HCT116 (cell line): ENCODE results near the gene SRA1. TPM values are rescaled to one million over a fixed set of nuclear protein-coding genes. Genes with fewer than 3 reads are reported as not detected.
A peak's percentile ranks its signal among the peaks of the same experiment; 100 is the strongest.

Experiments
- ATAC-seq: fragments of 200-7000 bp; cut with Tn5 transposase; 2 replicates; pipeline ENCODE4 v1.9.1; 2020; ENCODE audit warnings: mild to moderate bottlenecking, moderate library complexity
- BruUV-seq: library from RNA; stranded (reverse); fragments of 400-500 nt; replicated peaks from 2 replicates; lab custom pipeline; 2021; lab: Mats Ljungman, UMichigan
- CTCF ChIA-PET: fragments of 300-600 bp; sonication (Branson Sonifier 250); formaldehyde crosslinking; loops from one replicate; lab custom pipeline; 2021; ENCODE audit warnings: antibody characterized with exemption; lab: Charles Lee
- POLR2A ChIA-PET: fragments of 300-600, 350-600 bp; sonication (Branson Sonifier 250); formaldehyde crosslinking; loops from one replicate; lab custom pipeline; 2021; ENCODE audit warnings: antibody characterized with exemption; lab: Charles Lee
- RAD21 ChIA-PET, 2 experiments: fragments of 300-600 bp; sonication (Branson Sonifier 250); formaldehyde crosslinking; loops; one replicate each; lab custom pipeline; 2023; ENCODE audit warnings: low total read pairs in 2 of 2; ENCODE audit not compliant: uncharacterized antibody in 2 of 2, unreplicated experiment in 2 of 2, low non-redundant PET in 1 of 2; lab: Charles Lee
- DNase-seq: peaks from one replicate; pipeline ENCODE4 v3.0.0-alpha.2; 2010; ENCODE audit warnings: low read depth, low spot score
- H2AFZ ChIP-seq: fragments of 200-600 bp; shearing (Covaris generic), sonication (generic); 2 replicates; pipeline ENCODE4 v1.6.1; 2017; ENCODE audit warnings: low read depth, mixed run types, mixed read lengths, antibody characterized with exemption, low read length; ENCODE audit not compliant: poor library complexity, severe bottlenecking
- H3K27ac ChIP-seq: 2 replicates; pipeline ENCODE4 v1.5.1; 2012; ENCODE audit warnings: low read depth, low read length
- H3K27me3 ChIP-seq: fragments of 200-600 bp; sonication (generic); 2 replicates; pipeline ENCODE4 v1.6.1; 2016; ENCODE audit warnings: mixed run types, low read length, mixed read lengths; ENCODE audit not compliant: insufficient read depth
- H3K36me3 ChIP-seq, 2 experiments: fragments of 200-500 bp in 1 of 2; fragments of 200-600 bp in 1 of 2; sonication (Bioruptor generic) in 1 of 2; sonication (generic) in 1 of 2; 2 replicates each; pipeline versions ENCODE4 v1.5.1 to v1.6.1; 2014 to 2016; ENCODE audit warnings: low read length in 2 of 2, inconsistent platforms in 1 of 2, mixed read lengths in 1 of 2, mixed run types in 1 of 2; ENCODE audit not compliant: insufficient read depth in 2 of 2, control insufficient read depth in 1 of 2
- H3K4me1 ChIP-seq, 2 experiments: fragments of 200-600 bp in 1 of 2; sonication (generic) in 1 of 2; 2 replicates each; pipeline versions ENCODE4 v1.5.1 to v1.6.1; 2012 to 2017; ENCODE audit warnings: low read length in 2 of 2, inconsistent platforms in 1 of 2, mild to moderate bottlenecking in 1 of 2, mixed read lengths in 1 of 2, mixed run types in 1 of 2, moderate library complexity in 1 of 2; ENCODE audit not compliant: insufficient read depth in 2 of 2, control insufficient read depth in 1 of 2
- H3K4me2 ChIP-seq: fragments of 200-600 bp; sonication (generic); 2 replicates; pipeline ENCODE4 v1.6.1; 2017; ENCODE audit warnings: mixed run types, low read length, mixed read lengths
- H3K4me3 ChIP-seq, 2 experiments: fragments of 200-600 bp in 1 of 2; sonication (generic) in 1 of 2; replicated peaks in 1 of 2; 2 replicates each; pipeline ENCODE4 v1.5.1; 2011 to 2016; ENCODE audit warnings: low read length in 2 of 2, control low read depth in 1 of 2, low read depth in 1 of 2, mild to moderate bottlenecking in 1 of 2, mixed read lengths in 1 of 2, mixed run types in 1 of 2
- H3K79me2 ChIP-seq: fragments of 200-600 bp; sonication (generic); 2 replicates; pipeline ENCODE4 v1.6.1; 2017; ENCODE audit warnings: mild to moderate bottlenecking, mixed run types, low read length, moderate library complexity, mixed read lengths; ENCODE audit not compliant: insufficient read depth
- H3K9ac ChIP-seq: fragments of 200-600 bp; sonication (generic); 2 replicates; pipeline ENCODE4 v1.6.1; 2016; ENCODE audit warnings: low read length, mixed read lengths
- H3K9me2 ChIP-seq: fragments of 200-600 bp; sonication (generic), shearing (Covaris generic); 2 replicates; pipeline ENCODE4 v1.6.1; 2017; ENCODE audit warnings: mixed run types, mild to moderate bottlenecking, moderate library complexity; ENCODE audit not compliant: insufficient read depth
- H3K9me3 ChIP-seq, 2 experiments: fragments of 200-500 bp in 1 of 2; fragments of 200-600 bp in 1 of 2; sonication (Bioruptor generic) in 1 of 2; sonication (generic) in 1 of 2; 2 replicates each; pipeline ENCODE4 v1.6.1; 2014 to 2017; ENCODE audit warnings: low read length in 2 of 2, mixed read lengths in 2 of 2, inconsistent platforms in 1 of 2, low read depth in 1 of 2, mild to moderate bottlenecking in 1 of 2, mixed run types in 1 of 2, moderate library complexity in 1 of 2; ENCODE audit not compliant: control insufficient read depth in 1 of 2, insufficient read depth in 1 of 2
- H4K20me1 ChIP-seq: fragments of 200-600 bp; sonication (generic), shearing (Covaris generic); 2 replicates; pipeline ENCODE4 v1.6.1; 2017; ENCODE audit warnings: mixed run types, mild to moderate bottlenecking, moderate library complexity; ENCODE audit not compliant: insufficient read depth
- ATF3 ChIP-seq: IDR thresholded peaks from 2 replicates; pipeline ENCODE4 v1.6.1; 2012
- CEBPB ChIP-seq: IDR thresholded peaks from 2 replicates; pipeline ENCODE4 v1.6.1; 2012; ENCODE audit warnings: low read depth
- CTCF ChIP-seq, 3 experiments: fragments of 200-600 bp in 1 of 3; sonication (generic) in 1 of 3; IDR thresholded peaks in 2 of 3; conservative IDR thresholded peaks in 1 of 3; 2 replicates each; pipeline ENCODE4 v1.5.1; 2012 to 2017; ENCODE audit warnings: low read depth in 2 of 3, low read length in 2 of 3, antibody characterized with exemption in 1 of 3, borderline replicate concordance in 1 of 3, control low read depth in 1 of 3, mild to moderate bottlenecking in 1 of 3, mixed read lengths in 1 of 3, mixed run types in 1 of 3, moderate library complexity in 1 of 3; ENCODE audit not compliant: insufficient read depth in 1 of 3
- EZH2phosphoT487 ChIP-seq: fragments of 200-600 bp; IDR thresholded peaks from 2 replicates; pipeline ENCODE4 v1.6.1; 2018; ENCODE audit warnings: antibody characterized with exemption, borderline replicate concordance
- FOSL1 ChIP-seq: IDR thresholded peaks from 2 replicates; pipeline ENCODE4 v1.6.1; 2012; ENCODE audit warnings: low read depth
- RAD21 ChIP-seq: IDR thresholded peaks from 2 replicates; pipeline ENCODE4 v1.6.1; 2012; ENCODE audit warnings: low read depth, mild to moderate bottlenecking
- SIN3A ChIP-seq: IDR thresholded peaks from 2 replicates; pipeline ENCODE4 v1.6.1; 2012; ENCODE audit warnings: low read depth
- SRF ChIP-seq: IDR thresholded peaks from 2 replicates; pipeline ENCODE4 v1.6.1; 2012; ENCODE audit warnings: low read depth
- TCF7L2 ChIP-seq: IDR thresholded peaks from 2 replicates; pipeline ENCODE4 v1.7.0; 2011; ENCODE audit warnings: borderline replicate concordance, inconsistent platforms; ENCODE audit not compliant: insufficient read depth, insufficient read length; ENCODE audit errors: extremely low read depth
- YY1 ChIP-seq: IDR thresholded peaks from 2 replicates; pipeline ENCODE4 v1.6.1; 2011; ENCODE audit warnings: low read length, low read depth, moderate library complexity, mild to moderate bottlenecking; ENCODE audit not compliant: insufficient replicate concordance; ENCODE audit errors: extremely low read depth
- ZBTB33 ChIP-seq: IDR thresholded peaks from 2 replicates; pipeline ENCODE4 v1.6.1; 2011; ENCODE audit warnings: mild to moderate bottlenecking, low read length, moderate library complexity; ENCODE audit not compliant: insufficient replicate concordance; ENCODE audit errors: extremely low read depth
- ZFX ChIP-seq: fragments of 450-650 bp; IDR thresholded peaks from 2 replicates; pipeline ENCODE4 v1.6.1; 2017
- ZNF274 ChIP-seq: fragments of 200-500 bp; sonication (Bioruptor generic); IDR thresholded peaks from 2 replicates; pipeline ENCODE4 v1.6.1; 2014; ENCODE audit warnings: mild to moderate bottlenecking, low read depth, low read length, inconsistent platforms
- intact Hi-C: fragments of 100-400 bp; cut with micrococcal nuclease; formaldehyde crosslinking; loops from 2 replicates; pipeline ENCODE4 v1.10.0; 2022
- total RNA-seq: library from RNA; stranded (reverse); gene quantifications from one replicate; pipeline ENCODE4 v1.2.1, GENCODE V29; 2021; ENCODE audit not compliant: unreplicated experiment
- TF ChIP-seq, protein P1 (sequence below): IDR thresholded peaks from 2 replicates; pipeline ENCODE4 v1.6.1; 2012

SRA1 gene
- total RNA-seq, 1 experiment from 2014 or later: 41.7 TPM

- DNase-seq (peak; percentile 19), ATAC-seq (peak; percentile 75)
- Histone ChIP-seq H4K20me1 (no peaks in the 10 kb centered on the region), H3K27me3 (no peaks in the 10 kb centered on the region), H3K36me3 (no peaks in the 10 kb centered on the region), H3K4me2 (no peak overlapping the region), H2AFZ (no peak overlapping the region), H3K9ac (no peak overlapping the region), H3K4me1 (no peaks in the 10 kb centered on the region), H3K9me3 (no peaks in the 10 kb centered on the region), H3K9me2 (no peaks in the 10 kb centered on the region), H3K27ac (no peak overlapping the region), H3K79me2 (no peaks in the 10 kb centered on the region), H3K4me3 (no peak overlapping the region)
- CTCF ChIA-PET: no interaction called here
- POLR2A ChIA-PET: no interaction called here
- RAD21 ChIA-PET: interaction anchor here in 1 of 2 experiments (0.7 kb wide), 1 partner anchor 59 kb away, joined by 3 read pairs; no protein-coding TSS in a partner anchor
- intact Hi-C loops: loop anchor here (5.0 kb wide), 1 partner anchor 62 kb away; the partner anchor contains the start of gene TMCO6
- BruUV-seq: no TSS peak
- TF ChIP-seq TCF7L2 (no peak), SIN3A (no peak), CTCF (IDR thresholded peaks at IDR 0.05 in 2 of 3, conservative IDR thresholded peaks at IDR 0.05 in 1 of 3; ENCODE audit: borderline replicate concordance in 1 of 3, insufficient read depth in 1 of 3, low read depth in 2 of 3, low read length in 2 of 3) (peak; percentile 41 to 51 (median 41); a peak in 4 of 6 replicates), RAD21 (peak; percentile 71)
Observed at GRCh38 chr5:140575309-140575708, 18.0 kb upstream of the SRA1 start.

- no peaks in the 10 kb centered on the region for H3K9me2 ChIP-seq
- RAD21 ChIA-PET: no interaction called here
- BruUV-seq: no TSS peak
- no peak overlapping the region for H3K4me2 ChIP-seq
- intact Hi-C loops: no loop called here
- H3K9me3 ChIP-seq: no peaks in the 10 kb centered on the region
- H3K36me3 ChIP-seq: no peaks in the 10 kb centered on the region; a peak in 2 of 4 replicates
- ATAC-seq: no peak
- CTCF ChIA-PET: interaction anchor here (0.6 kb wide), 1 partner anchor 146 kb away, joined by 3 read pairs; no protein-coding TSS in a partner anchor
- H3K27ac ChIP-seq: no peak overlapping the region
- no peaks in the 10 kb centered on the region for H3K27me3 ChIP-seq
- DNase-seq: no peak
- H2AFZ ChIP-seq: no peak overlapping the region
- no peaks in the 10 kb centered on the region for H4K20me1 ChIP-seq
- no peaks in the 10 kb centered on the region for H3K79me2 ChIP-seq
- H3K9ac ChIP-seq: no peak overlapping the region
- no peak overlapping the region for H3K4me3 ChIP-seq
- POLR2A ChIA-PET: interaction anchor here (0.6 kb wide), 1 partner anchor 59 kb away, joined by 3 read pairs; no protein-coding TSS in a partner anchor
- H3K4me1 ChIP-seq: no peaks in the 10 kb centered on the region
- TF ChIP-seq, protein P1, sequence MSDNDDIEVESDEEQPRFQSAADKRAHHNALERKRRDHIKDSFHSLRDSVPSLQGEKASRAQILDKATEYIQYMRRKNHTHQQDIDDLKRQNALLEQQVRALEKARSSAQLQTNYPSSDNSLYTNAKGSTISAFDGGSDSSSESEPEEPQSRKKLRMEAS: no peak
- TF ChIP-seq SRF: no peak
- no peak for TF ChIP-seq RAD21
- no peak for TF ChIP-seq YY1
- TF ChIP-seq EZH2phosphoT487: no peak
- TF ChIP-seq CEBPB: no peak
- no peak for TF ChIP-seq ZNF274
- TF ChIP-seq FOSL1: no peak
- no peak for TF ChIP-seq ZBTB33
- no peak for TF ChIP-seq ZFX
- TF ChIP-seq ATF3: no peak
Observed at GRCh38 chr5:140574165-140574564, 16.9 kb upstream of the SRA1 start.
